H9 (cell line): ENCODE measurements around the gene MCEE. TPM values are rescaled to one million over a fixed set of nuclear protein-coding genes. Genes with fewer than 3 reads are reported as not detected.

Source experiments
- DNase-seq: peaks from one replicate; pipeline ENCODE4 v3.0.0-alpha.2; 2017
- H2AFZ ChIP-seq: one replicate; pipeline ENCODE4 v1.6.1; 2013; ENCODE audit warnings: mild to moderate bottlenecking, low read length, control low read depth, moderate library complexity
- H2AK5ac ChIP-seq: 2 replicates; pipeline ENCODE4 v1.6.1; 2013; ENCODE audit warnings: low read length, control low read depth, mixed read lengths; ENCODE audit not compliant: insufficient read length
- H2BK120ac ChIP-seq: one replicate; pipeline ENCODE4 v1.6.1; 2013; ENCODE audit warnings: low read depth, mild to moderate bottlenecking, low read length, control low read depth, inconsistent platforms; ENCODE audit not compliant: poor library complexity, severe bottlenecking
- H2BK12ac ChIP-seq: 2 replicates; pipeline ENCODE4 v1.6.1; 2013; ENCODE audit warnings: low read length, control low read depth, mixed read lengths, low read depth; ENCODE audit not compliant: insufficient read length
- H2BK15ac ChIP-seq: 2 replicates; pipeline ENCODE4 v1.6.1; 2013; ENCODE audit warnings: low read depth, low read length, control low read depth
- H2BK20ac ChIP-seq: one replicate; pipeline ENCODE4 v1.6.1; 2013; ENCODE audit warnings: low read depth, mild to moderate bottlenecking, low read length, control low read depth, inconsistent platforms; ENCODE audit not compliant: poor library complexity, severe bottlenecking
- H2BK5ac ChIP-seq: 2 replicates; pipeline ENCODE4 v1.6.1; 2013; ENCODE audit warnings: low read length, control low read depth, mixed read lengths; ENCODE audit not compliant: insufficient read length
- H3K14ac ChIP-seq: 2 replicates; pipeline ENCODE4 v1.6.1; 2013; ENCODE audit warnings: low read length, control low read depth; ENCODE audit not compliant: insufficient read depth
- H3K18ac ChIP-seq: 2 replicates; pipeline ENCODE4 v1.6.1; 2013; ENCODE audit warnings: low read depth, mild to moderate bottlenecking, mixed read lengths, low read length, control low read depth; ENCODE audit not compliant: insufficient read length
- H3K23ac ChIP-seq: 2 replicates; pipeline ENCODE4 v1.6.1; 2013; ENCODE audit warnings: low read length, control low read depth, mixed read lengths, low read depth; ENCODE audit not compliant: insufficient read length
- H3K23me2 ChIP-seq: 2 replicates; pipeline ENCODE4 v1.6.1; 2013; ENCODE audit warnings: low read depth, mild to moderate bottlenecking, mixed read lengths, low read length, control low read depth; ENCODE audit not compliant: insufficient read length, poor library complexity, severe bottlenecking
- H3K27ac ChIP-seq: 2 replicates; pipeline ENCODE4 v1.5.1; 2013; ENCODE audit warnings: low read length, control low read depth, mixed read lengths, low read depth; ENCODE audit not compliant: insufficient read length
- H3K27me3 ChIP-seq: 2 replicates; pipeline ENCODE4 v1.6.1; 2013; ENCODE audit warnings: low read length, control low read depth, inconsistent platforms; ENCODE audit not compliant: insufficient read depth
- H3K4ac ChIP-seq: 2 replicates; pipeline ENCODE4 v1.6.1; 2013; ENCODE audit warnings: low read depth, mild to moderate bottlenecking, control low read depth, inconsistent platforms, low read length, moderate library complexity
- H3K4me1 ChIP-seq: 2 replicates; pipeline ENCODE4 v1.6.1; 2013; ENCODE audit warnings: low read length, control low read depth, inconsistent platforms; ENCODE audit not compliant: insufficient read depth
- H3K4me2 ChIP-seq: 2 replicates; pipeline ENCODE4 v1.6.1; 2013; ENCODE audit warnings: low read length, control low read depth, mixed read lengths; ENCODE audit not compliant: insufficient read length, insufficient read depth
- H3K56ac ChIP-seq: 2 replicates; pipeline ENCODE4 v1.6.1; 2013; ENCODE audit warnings: low read depth, mild to moderate bottlenecking, mixed read lengths, low read length, control low read depth; ENCODE audit not compliant: insufficient read length
- H3K79me1 ChIP-seq: 2 replicates; pipeline ENCODE4 v1.6.1; 2013; ENCODE audit warnings: low read depth, mild to moderate bottlenecking, moderate library complexity, low read length, control low read depth, inconsistent platforms; ENCODE audit not compliant: insufficient read depth, poor library complexity, severe bottlenecking
- H3K79me2 ChIP-seq: 2 replicates; pipeline ENCODE4 v1.6.1; 2013; ENCODE audit warnings: low read length, control low read depth, inconsistent platforms; ENCODE audit not compliant: insufficient read depth
- H3K9ac ChIP-seq: 2 replicates; pipeline ENCODE4 v1.6.1; 2013; ENCODE audit warnings: low read length, control low read depth, mixed read lengths; ENCODE audit not compliant: insufficient read length; ENCODE audit errors: extremely low read depth
- H3K9me3 ChIP-seq: one replicate; pipeline ENCODE4 v1.6.1; 2013; ENCODE audit warnings: low read depth, low read length, inconsistent platforms; ENCODE audit not compliant: control insufficient read depth
- H3T11ph ChIP-seq: one replicate; pipeline ENCODE4 v1.6.1; 2013; ENCODE audit warnings: mild to moderate bottlenecking, low read length, control low read depth, inconsistent platforms
- H4K20me1 ChIP-seq: one replicate; pipeline ENCODE4 v1.6.1; 2013; ENCODE audit not compliant: control insufficient read depth, insufficient read length, insufficient read depth
- H4K5ac ChIP-seq: 2 replicates; pipeline ENCODE4 v1.6.1; 2013; ENCODE audit warnings: low read depth, mild to moderate bottlenecking, mixed read lengths, low read length, control low read depth; ENCODE audit not compliant: insufficient read length
- H4K8ac ChIP-seq: replicated peaks from 2 replicates; pipeline ENCODE4 v1.6.1; 2013; ENCODE audit warnings: low read length, control low read depth, mixed read lengths, low read depth; ENCODE audit not compliant: insufficient read length
- H4K91ac ChIP-seq: 2 replicates; pipeline ENCODE4 v1.6.1; 2013; ENCODE audit warnings: low read depth, mild to moderate bottlenecking, moderate library complexity, mixed read lengths, low read length, control low read depth; ENCODE audit not compliant: insufficient read length
- H3K27ac Mint-ChIP-seq, 3 experiments: 2 replicates in 2 of 3; 3 replicates in 1 of 3; pipeline ENCODE4 v1.8.0; 2020 to 2021; ENCODE audit warnings: mixed read lengths in 3 of 3, mild to moderate bottlenecking in 1 of 3, moderate library complexity in 1 of 3
- H3K27me3 Mint-ChIP-seq: 2 replicates; pipeline ENCODE4 v1.8.0; 2021; ENCODE audit warnings: low read depth, mild to moderate bottlenecking, moderate library complexity, mixed read lengths
- H3K36me3 Mint-ChIP-seq, 3 experiments: 2 replicates in 2 of 3; 3 replicates in 1 of 3; pipeline ENCODE4 v1.8.0; 2020 to 2021; ENCODE audit warnings: low read depth in 3 of 3, mixed read lengths in 3 of 3; ENCODE audit not compliant: insufficient read depth in 1 of 3
- H3K4me1 Mint-ChIP-seq, 2 experiments: 2 replicates each; pipeline ENCODE4 v1.8.0; 2020; ENCODE audit warnings: mixed read lengths in 2 of 2
- H3K4me3 Mint-ChIP-seq, 2 experiments: 2 replicates in 1 of 2; 3 replicates in 1 of 2; pipeline ENCODE4 v1.8.0; 2020 to 2021; ENCODE audit warnings: mild to moderate bottlenecking in 2 of 2, mixed read lengths in 2 of 2, moderate library complexity in 1 of 2
- H3K9me3 Mint-ChIP-seq, 2 experiments: 2 replicates in 1 of 2; 3 replicates in 1 of 2; pipeline ENCODE4 v1.8.0; 2020; ENCODE audit warnings: mild to moderate bottlenecking in 2 of 2, mixed read lengths in 2 of 2, moderate library complexity in 1 of 2
- CTCF ChIP-seq: fragments of 200-600 bp; sonication (generic); conservative IDR thresholded peaks from 3 replicates; pipeline ENCODE4 v1.8.0; 2021; ENCODE audit warnings: antibody characterized with exemption, mild to moderate bottlenecking
- WGBS: extraction: QIAGEN DNeasy Blood & Tissue Kit; methylation state at CpG from one replicate; pipeline ENCODE4 v1.1.7; 2013; ENCODE audit warnings: missing lambda C conversion rate, low lambda C conversion rate, mixed read lengths; ENCODE audit not compliant: insufficient read length; ENCODE audit errors: extremely low coverage; 5-methylcytosine and 5-hydroxymethylcytosine counted together
- total RNA-seq: library from RNA; stranded (reverse); gene quantifications from 2 replicates; pipeline ENCODE4 v1.2.1, GENCODE V29; 2021

The MCEE gene
- total RNA-seq, 1 experiment from 2014 or later = 12.5 TPM

GRCh38 chr2:71120195-71120594, 9.8 kb downstream of the MCEE start:
- Histone ChIP-seq H2BK120ac (no peak overlapping the region), H3K4me1 (no peaks in the 10 kb centered on the region), H4K8ac (no peak overlapping the region), H3K27ac (no peak overlapping the region), H3K23me2 (no peaks in the 10 kb centered on the region), H3K18ac (no peak overlapping the region), H2BK20ac (no peak overlapping the region), H2BK15ac (no peak overlapping the region), H2BK5ac (no peak overlapping the region), H4K20me1 (no peaks in the 10 kb centered on the region), H3K23ac (no peak overlapping the region), H2AK5ac (no peak overlapping the region), H3K9me3 (no peaks in the 10 kb centered on the region), H3K9ac (no peak overlapping the region), H3K79me1 (no peaks in the 10 kb centered on the region), H3T11ph (no peak overlapping the region), H2BK12ac (no peak overlapping the region), H3K56ac (no peak overlapping the region), H3K4ac (no peak overlapping the region), H4K5ac (no peak overlapping the region), H2AFZ (no peak overlapping the region), H3K14ac (no peak overlapping the region), H3K79me2 (no peaks in the 10 kb centered on the region), H3K27me3 (no peaks in the 10 kb centered on the region), H3K4me2 (no peak overlapping the region), H4K91ac (no peak overlapping the region)
- Mint-ChIP-seq H3K4me3 (no peak overlapping the region), H3K36me3 (peaks cover 14 to 51% (median 28%) of the 10 kb centered on the region in 3 experiments; a peak in 6 of 7 replicates), H3K9me3 (no peaks in the 10 kb centered on the region), H3K4me1 (no peaks in the 10 kb centered on the region), H3K27me3 (no peaks in the 10 kb centered on the region), H3K27ac (peak overlapping the region in 2 of 3 experiments; percentile 62 to 82; a peak in 3 of 7 replicates)
- no peak for TF ChIP-seq CTCF
- DNase-seq = no peak
- WGBS = no CpG with 5 or more reads among the region's 6 CpGs
